SK-N-SH (cell line): ENCODE measurements around the gene STAT1. TPM values are rescaled to one million over a fixed set of nuclear protein-coding genes. Genes with fewer than 3 reads are reported as not detected.
"Not testable (repeated sequence)": the region's sequence is repeated elsewhere in the genome, so short reads cannot be mapped to it uniquely, and the experiment has no call there.

ENCODE experiments used
- CTCF ChIA-PET: fragments of 300-600, 350-600 bp; formaldehyde crosslinking; extraction: SDS; loops from one replicate; lab custom pipeline; 2021; lab: Yijun Ruan, JAX
- POLR2A ChIA-PET: fragments of 350-600 bp; sonication (Branson Sonifier 250); formaldehyde crosslinking; extraction: SDS; loops from one replicate; lab custom pipeline; 2020; ENCODE audit warnings: antibody characterized with exemption, inconsistent platforms; lab: Yijun Ruan, JAX
- DNase-seq: peaks from one replicate; pipeline ENCODE4 v3.0.0; 2012
- H2AFZ ChIP-seq: fragments of 200-600 bp; sonication (generic); 2 replicates; pipeline ENCODE4 v1.8.1; 2016; ENCODE audit warnings: antibody characterized with exemption, mild to moderate bottlenecking, low read depth
- H3F3A ChIP-seq: fragments of 200-600 bp; sonication (generic); replicated peaks from 2 replicates; pipeline ENCODE3; 2016; ENCODE audit warnings: antibody characterized with exemption, mild to moderate bottlenecking; ENCODE audit not compliant: insufficient read depth
- H3K27ac ChIP-seq, 2 experiments: fragments of 200-500 bp in 1 of 2; fragments of 200-600 bp in 1 of 2; sonication (Bioruptor generic) in 1 of 2; sonication (generic), shearing (Covaris generic) in 1 of 2; 2 replicates each; pipeline versions ENCODE4 v1.5.1 to v1.6.1; 2014 to 2016; ENCODE audit warnings: low read depth in 2 of 2, inconsistent platforms in 1 of 2, low read length in 1 of 2, mild to moderate bottlenecking in 1 of 2, mixed read lengths in 1 of 2
- H3K27me3 ChIP-seq: fragments of 200-600 bp; sonication (generic), shearing (Covaris generic); 2 replicates; pipeline ENCODE4 v1.6.1; 2016; ENCODE audit warnings: mixed run types; ENCODE audit not compliant: insufficient read depth
- H3K36me3 ChIP-seq, 2 experiments: fragments of 200-500 bp in 1 of 2; fragments of 200-600 bp in 1 of 2; sonication (Bioruptor generic) in 1 of 2; sonication (generic) in 1 of 2; replicated peaks in 1 of 2; 2 replicates each; pipeline versions ENCODE3 to v1.5.1; 2014 to 2016; ENCODE audit warnings: low read length in 1 of 2, mild to moderate bottlenecking in 1 of 2; ENCODE audit not compliant: insufficient read depth in 2 of 2, control insufficient read depth in 1 of 2
- H3K4me1 ChIP-seq, 2 experiments: fragments of 200-500 bp in 1 of 2; fragments of 200-600 bp in 1 of 2; sonication (Bioruptor generic) in 1 of 2; sonication (generic), shearing (Covaris generic) in 1 of 2; 2 replicates each; pipeline versions ENCODE4 v1.5.1 to v1.6.1; 2014 to 2016; ENCODE audit warnings: low read depth in 1 of 2, low read length in 1 of 2, mixed run types in 1 of 2; ENCODE audit not compliant: insufficient read depth in 2 of 2, control insufficient read depth in 1 of 2
- H3K4me2 ChIP-seq: fragments of 200-600 bp; sonication (generic), shearing (Covaris generic); 2 replicates; pipeline ENCODE4 v1.6.1; 2017; ENCODE audit warnings: mixed run types
- H3K4me3 ChIP-seq, 2 experiments: fragments of 200-500 bp in 1 of 2; fragments of 200-600 bp in 1 of 2; sonication (Bioruptor generic) in 1 of 2; sonication (generic), shearing (Covaris generic) in 1 of 2; 2 replicates each; pipeline versions ENCODE4 v1.5.1 to v1.8.1; 2014 to 2016; ENCODE audit warnings: low read depth in 2 of 2, inconsistent platforms in 1 of 2, low read length in 1 of 2, mild to moderate bottlenecking in 1 of 2, mixed read lengths in 1 of 2, moderate library complexity in 1 of 2
- H3K79me2 ChIP-seq: fragments of 200-600 bp; sonication (generic); 2 replicates; pipeline ENCODE4 v1.8.1; 2017; ENCODE audit warnings: mild to moderate bottlenecking; ENCODE audit not compliant: insufficient read depth
- H3K9ac ChIP-seq: fragments of 200-600 bp; sonication (generic); 2 replicates; pipeline ENCODE4 v1.6.1; 2017; ENCODE audit warnings: mixed run types
- H3K9me2 ChIP-seq: fragments of 200-600 bp; sonication (generic); 2 replicates; pipeline ENCODE4 v1.6.1; 2017; ENCODE audit warnings: mixed run types
- H3K9me3 ChIP-seq: fragments of 200-600 bp; sonication (generic); 2 replicates; pipeline ENCODE4 v1.6.1; 2017; ENCODE audit warnings: mixed run types, mild to moderate bottlenecking, moderate library complexity
- H4K20me1 ChIP-seq: fragments of 200-600 bp; sonication (generic); 2 replicates; pipeline ENCODE4 v1.6.1; 2017; ENCODE audit warnings: mild to moderate bottlenecking, mixed run types; ENCODE audit not compliant: insufficient read depth
- CHD2 ChIP-seq: fragments of 150-350 bp; IDR thresholded peaks from 2 replicates; pipeline ENCODE4 v1.6.1; 2018; ENCODE audit warnings: low read length; ENCODE audit not compliant: partially characterized antibody
- ELF1 ChIP-seq: IDR thresholded peaks from 2 replicates; pipeline ENCODE4 v1.4.0; 2012
- FOXM1 ChIP-seq: IDR thresholded peaks from 2 replicates; pipeline ENCODE4 v1.4.0; 2012; ENCODE audit warnings: low read depth, mild to moderate bottlenecking
- IRF3 ChIP-seq: fragments of 150-350 bp; IDR thresholded peaks from 2 replicates; pipeline ENCODE4 v1.6.1; 2016; ENCODE audit warnings: mild to moderate bottlenecking, low read depth, low read length
- JUND ChIP-seq: IDR thresholded peaks from 2 replicates; pipeline ENCODE4 v1.4.0; 2012
- NFIC ChIP-seq: IDR thresholded peaks from 2 replicates; pipeline ENCODE4 v1.4.0; 2012; ENCODE audit warnings: borderline replicate concordance
- SIN3A ChIP-seq: IDR thresholded peaks from 2 replicates; pipeline ENCODE4 v1.6.1; 2012; ENCODE audit warnings: low read depth, mild to moderate bottlenecking, low read length, moderate library complexity, borderline replicate concordance
- SMC3 ChIP-seq: IDR thresholded peaks from 2 replicates; pipeline ENCODE4 v1.6.1; 2012; ENCODE audit warnings: low read depth, low read length, improper control_type of control experiment
- WGBS: methylation state at CpG from one replicate; pipeline ENCODE4 v1.1.6; 2017; ENCODE audit warnings: low lambda C conversion rate; 5-methylcytosine and 5-hydroxymethylcytosine counted together
- polyA plus RNA-seq, 3 experiments: library from polyadenylated mRNA; depleted of rRNA; stranded (reverse); fragments of >200 nt; gene quantifications; 2 replicates each; pipeline ENCODE4 v1.2.3, GENCODE V29; 2012
- TF ChIP-seq, protein P1 (sequence below): IDR thresholded peaks from 2 replicates; pipeline ENCODE4 v1.6.1; 2012; ENCODE audit warnings: mild to moderate bottlenecking, low read depth, low read length, moderate library complexity
- TF ChIP-seq, protein P2 (sequence below): IDR thresholded peaks from 2 replicates; pipeline ENCODE4 v1.4.0; 2012; ENCODE audit warnings: low read depth, borderline replicate concordance

Gene STAT1
- polyA plus RNA-seq, 1 of the 3 experiments (the other 2 are of a cell fraction) = 22.1 TPM

DNA sequence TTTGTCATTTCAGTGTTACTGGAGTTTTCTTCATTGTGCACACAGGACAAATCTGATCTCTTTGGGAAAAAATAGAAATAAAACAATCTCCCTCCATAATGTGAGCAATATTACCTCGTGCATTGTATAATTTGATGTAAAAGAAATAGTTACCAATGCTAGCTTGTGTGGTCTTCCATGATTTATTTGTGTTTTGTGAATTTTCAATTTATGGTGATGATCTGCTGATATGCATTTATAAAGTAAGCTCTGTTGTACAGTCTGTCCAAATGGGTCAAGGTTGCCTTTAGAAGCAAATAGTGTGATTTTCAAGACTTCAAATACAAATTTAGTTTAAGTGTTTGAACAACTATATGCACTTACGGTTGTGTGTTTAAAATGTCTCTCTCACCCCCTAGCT, 50.9 kb downstream of the STAT1 start (continued):
- TF ChIP-seq IRF3 (no peak), SIN3A (no peak), NFIC (no peak), JUND (no peak)
- TF ChIP-seq, protein P1, sequence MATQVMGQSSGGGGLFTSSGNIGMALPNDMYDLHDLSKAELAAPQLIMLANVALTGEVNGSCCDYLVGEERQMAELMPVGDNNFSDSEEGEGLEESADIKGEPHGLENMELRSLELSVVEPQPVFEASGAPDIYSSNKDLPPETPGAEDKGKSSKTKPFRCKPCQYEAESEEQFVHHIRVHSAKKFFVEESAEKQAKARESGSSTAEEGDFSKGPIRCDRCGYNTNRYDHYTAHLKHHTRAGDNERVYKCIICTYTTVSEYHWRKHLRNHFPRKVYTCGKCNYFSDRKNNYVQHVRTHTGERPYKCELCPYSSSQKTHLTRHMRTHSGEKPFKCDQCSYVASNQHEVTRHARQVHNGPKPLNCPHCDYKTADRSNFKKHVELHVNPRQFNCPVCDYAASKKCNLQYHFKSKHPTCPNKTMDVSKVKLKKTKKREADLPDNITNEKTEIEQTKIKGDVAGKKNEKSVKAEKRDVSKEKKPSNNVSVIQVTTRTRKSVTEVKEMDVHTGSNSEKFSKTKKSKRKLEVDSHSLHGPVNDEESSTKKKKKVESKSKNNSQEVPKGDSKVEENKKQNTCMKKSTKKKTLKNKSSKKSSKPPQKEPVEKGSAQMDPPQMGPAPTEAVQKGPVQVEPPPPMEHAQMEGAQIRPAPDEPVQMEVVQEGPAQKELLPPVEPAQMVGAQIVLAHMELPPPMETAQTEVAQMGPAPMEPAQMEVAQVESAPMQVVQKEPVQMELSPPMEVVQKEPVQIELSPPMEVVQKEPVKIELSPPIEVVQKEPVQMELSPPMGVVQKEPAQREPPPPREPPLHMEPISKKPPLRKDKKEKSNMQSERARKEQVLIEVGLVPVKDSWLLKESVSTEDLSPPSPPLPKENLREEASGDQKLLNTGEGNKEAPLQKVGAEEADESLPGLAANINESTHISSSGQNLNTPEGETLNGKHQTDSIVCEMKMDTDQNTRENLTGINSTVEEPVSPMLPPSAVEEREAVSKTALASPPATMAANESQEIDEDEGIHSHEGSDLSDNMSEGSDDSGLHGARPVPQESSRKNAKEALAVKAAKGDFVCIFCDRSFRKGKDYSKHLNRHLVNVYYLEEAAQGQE = no peak

- Histone ChIP-seq H3F3A (peaks cover 13% of the 10 kb centered on the region), H3K27me3 (no peaks in the 10 kb centered on the region), H3K9ac (no peak overlapping the region), H3K4me1 (no peaks in the 10 kb centered on the region), H4K20me1 (no peaks in the 10 kb centered on the region), H3K27ac (no peak overlapping the region), H3K79me2 (no peaks in the 10 kb centered on the region), H3K9me3 (no peaks in the 10 kb centered on the region), H2AFZ (no peak overlapping the region), H3K4me3 (no peak overlapping the region), H3K36me3 (peaks cover 47 to 53% of the 10 kb centered on the region in 2 experiments), H3K9me2 (no peaks in the 10 kb centered on the region), H3K4me2 (no peak overlapping the region)
- 100% methylated on average over 2 of the region's 2 CpGs for WGBS
- POLR2A ChIA-PET = no interaction called here
- no peak for DNase-seq
- TF ChIP-seq CHD2 = no peak
- no peak for TF ChIP-seq FOXM1
- TF ChIP-seq, protein P2, sequence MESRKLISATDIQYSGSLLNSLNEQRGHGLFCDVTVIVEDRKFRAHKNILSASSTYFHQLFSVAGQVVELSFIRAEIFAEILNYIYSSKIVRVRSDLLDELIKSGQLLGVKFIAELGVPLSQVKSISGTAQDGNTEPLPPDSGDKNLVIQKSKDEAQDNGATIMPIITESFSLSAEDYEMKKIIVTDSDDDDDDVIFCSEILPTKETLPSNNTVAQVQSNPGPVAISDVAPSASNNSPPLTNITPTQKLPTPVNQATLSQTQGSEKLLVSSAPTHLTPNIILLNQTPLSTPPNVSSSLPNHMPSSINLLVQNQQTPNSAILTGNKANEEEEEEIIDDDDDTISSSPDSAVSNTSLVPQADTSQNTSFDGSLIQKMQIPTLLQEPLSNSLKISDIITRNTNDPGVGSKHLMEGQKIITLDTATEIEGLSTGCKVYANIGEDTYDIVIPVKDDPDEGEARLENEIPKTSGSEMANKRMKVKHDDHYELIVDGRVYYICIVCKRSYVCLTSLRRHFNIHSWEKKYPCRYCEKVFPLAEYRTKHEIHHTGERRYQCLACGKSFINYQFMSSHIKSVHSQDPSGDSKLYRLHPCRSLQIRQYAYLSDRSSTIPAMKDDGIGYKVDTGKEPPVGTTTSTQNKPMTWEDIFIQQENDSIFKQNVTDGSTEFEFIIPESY = no peak
- no peak for TF ChIP-seq SMC3
- TF ChIP-seq ELF1 = no peak
- TF ChIP-seq NFIC = no peak
- TF ChIP-seq, all 33 proteins: peak for 0
- CTCF ChIA-PET = no interaction called here
Observed at GRCh38 chr2:190961918-190962487, 52.0 kb downstream of the STAT1 start.

DNA sequence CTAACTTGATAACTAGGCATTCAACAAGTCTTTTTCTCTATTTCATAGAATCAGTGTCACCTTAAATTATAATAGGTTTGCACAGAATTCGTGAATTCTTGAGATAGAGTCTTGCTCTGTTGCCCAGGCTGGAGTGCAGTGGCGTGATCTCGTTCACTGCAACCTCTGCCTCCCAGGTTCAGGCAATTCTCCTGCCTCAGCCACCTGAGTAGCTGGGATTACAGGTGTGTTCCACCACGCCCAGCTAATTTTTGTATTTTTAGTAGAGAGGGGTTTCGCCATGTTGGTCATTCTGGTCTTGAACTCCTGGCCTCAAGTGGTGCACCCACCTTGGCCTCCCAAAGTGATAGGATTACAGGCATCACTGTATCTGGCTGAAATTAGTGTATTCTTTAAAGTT, 52.9 kb downstream of the STAT1 start:
- H4K20me1 ChIP-seq, H3K9me3 ChIP-seq, POLR2A ChIA-PET, H3K9ac ChIP-seq, H3K4me1 ChIP-seq, H3K4me2 ChIP-seq, H2AFZ ChIP-seq, H3K27ac ChIP-seq, H3K79me2 ChIP-seq, CTCF ChIA-PET, H3K4me3 ChIP-seq, DNase-seq, H3K9me2 ChIP-seq, H3K27me3 ChIP-seq: not testable (repeated sequence)
- 98% methylated on average over 5 of the region's 5 CpGs for WGBS
- peaks cover 46 to 48% of the 10 kb centered on the region in 2 experiments for H3K36me3 ChIP-seq
- H3F3A ChIP-seq = peaks cover 16% of the 10 kb centered on the region
